IMR-90 (cell line): ENCODE measurements around the gene ATF5. TPM values are rescaled to one million over a fixed set of nuclear protein-coding genes. Genes with fewer than 3 reads are reported as not detected.

Source experiments
- ATAC-seq: fragments of 200-7000 bp; cut with Tn5 transposase; 2 replicates; pipeline ENCODE4 v1.9.1; 2020; ENCODE audit warnings: low read depth, mild to moderate bottlenecking, moderate library complexity
- BruUV-seq: library from RNA; stranded (reverse); fragments of 400-500 nt; replicated peaks from 2 replicates; lab custom pipeline; 2021; lab: Mats Ljungman, UMichigan
- CTCF ChIA-PET: fragments of 300-600 bp; formaldehyde crosslinking; extraction: SDS; loops from one replicate; lab custom pipeline; 2021; ENCODE audit warnings: antibody characterized with exemption; lab: Yijun Ruan, JAX
- POLR2A ChIA-PET: fragments of 300-600 bp; sonication (Branson Sonifier 250); formaldehyde crosslinking; loops from one replicate; lab custom pipeline; 2022; ENCODE audit warnings: antibody characterized with exemption; ENCODE audit not compliant: unreplicated experiment; lab: Charles Lee
- DNase-seq: peaks from one replicate; pipeline ENCODE4 v3.0.0; 2013
- H2AFZ ChIP-seq: replicated peaks from 2 replicates; pipeline ENCODE3; 2013; ENCODE audit warnings: low read length, mild to moderate bottlenecking; ENCODE audit not compliant: poor library complexity
- H2AK5ac ChIP-seq: 2 replicates; pipeline ENCODE4 v1.6.1; 2013; ENCODE audit warnings: low read depth, low read length, inconsistent platforms
- H2AK9ac ChIP-seq: replicated peaks from 2 replicates; pipeline ENCODE3; 2013; ENCODE audit warnings: mild to moderate bottlenecking, low read depth, low read length, moderate library complexity; ENCODE audit not compliant: poor library complexity
- H2BK120ac ChIP-seq: 2 replicates; pipeline ENCODE4 v1.6.1; 2013; ENCODE audit warnings: low read depth, low read length, inconsistent platforms
- H2BK15ac ChIP-seq: 3 replicates; pipeline ENCODE4 v1.6.1; 2013; ENCODE audit warnings: low read depth, low read length, inconsistent platforms
- H2BK20ac ChIP-seq: 2 replicates; pipeline ENCODE4 v1.6.1; 2013; ENCODE audit warnings: low read depth, mild to moderate bottlenecking, inconsistent platforms, low read length, moderate library complexity
- H2BK5ac ChIP-seq: 2 replicates; pipeline ENCODE4 v1.6.1; 2013; ENCODE audit warnings: mild to moderate bottlenecking, low read depth, low read length, inconsistent platforms; ENCODE audit not compliant: poor library complexity, severe bottlenecking
- H3K14ac ChIP-seq: replicated peaks from 2 replicates; pipeline ENCODE4 v1.6.1; 2013; ENCODE audit warnings: low read depth, low read length, inconsistent platforms
- H3K18ac ChIP-seq: 2 replicates; pipeline ENCODE4 v1.6.1; 2013; ENCODE audit warnings: low read depth, low read length, control low read depth
- H3K23ac ChIP-seq: 2 replicates; pipeline ENCODE4 v1.6.1; 2013; ENCODE audit warnings: low read depth, low read length, inconsistent platforms
- H3K27ac ChIP-seq: 2 replicates; pipeline ENCODE4 v1.5.1; 2013; ENCODE audit warnings: mild to moderate bottlenecking, control low read depth, low read length; ENCODE audit not compliant: insufficient read depth
- H3K27me3 ChIP-seq: 2 replicates; pipeline ENCODE4 v1.6.1; 2013; ENCODE audit warnings: low read length; ENCODE audit not compliant: control insufficient read depth, insufficient read depth
- H3K36me3 ChIP-seq: 2 replicates; pipeline ENCODE4 v1.6.1; 2013; ENCODE audit warnings: low read length, mixed read lengths; ENCODE audit not compliant: control insufficient read depth, insufficient read depth
- H3K4ac ChIP-seq: 2 replicates; pipeline ENCODE4 v1.6.1; 2013; ENCODE audit warnings: low read depth, low read length, inconsistent platforms
- H3K4me1 ChIP-seq: 2 replicates; pipeline ENCODE4 v1.6.1; 2013; ENCODE audit warnings: low read length, mixed read lengths; ENCODE audit not compliant: control insufficient read depth, insufficient read depth
- H3K4me2 ChIP-seq: 2 replicates; pipeline ENCODE4 v1.6.1; 2013; ENCODE audit warnings: low read depth, mild to moderate bottlenecking, control low read depth, low read length, moderate library complexity
- H3K4me3 ChIP-seq: 2 replicates; pipeline ENCODE4 v1.5.1; 2013; ENCODE audit warnings: low read depth, mild to moderate bottlenecking, control low read depth, low read length, moderate library complexity; ENCODE audit not compliant: insufficient read depth
- H3K56ac ChIP-seq: 2 replicates; pipeline ENCODE4 v1.6.1; 2013; ENCODE audit warnings: low read length, inconsistent platforms; ENCODE audit not compliant: insufficient read depth; ENCODE audit errors: extremely low read depth
- H3K79me1 ChIP-seq, 2 experiments: 2 replicates each; pipeline ENCODE4 v1.6.1; 2013; ENCODE audit warnings: low read length in 2 of 2, inconsistent platforms in 1 of 2, low read depth in 1 of 2
- H3K9ac ChIP-seq: 2 replicates; pipeline ENCODE4 v1.6.1; 2013; ENCODE audit warnings: low read depth, low read length, control low read depth
- H3K9me1 ChIP-seq: 2 replicates; pipeline ENCODE4 v1.6.1; 2013; ENCODE audit warnings: low read length, inconsistent platforms; ENCODE audit not compliant: insufficient read depth
- H3K9me3 ChIP-seq: 2 replicates; pipeline ENCODE4 v1.6.1; 2013; ENCODE audit warnings: low read length; ENCODE audit not compliant: control insufficient read depth, insufficient read depth
- H4K20me1 ChIP-seq: 2 replicates; pipeline ENCODE4 v1.6.1; 2013; ENCODE audit warnings: low read length, inconsistent platforms; ENCODE audit not compliant: insufficient read depth
- H4K5ac ChIP-seq: 2 replicates; pipeline ENCODE4 v1.6.1; 2013; ENCODE audit warnings: mild to moderate bottlenecking, low read depth, low read length, control low read depth
- H4K8ac ChIP-seq, 2 experiments: 2 replicates each; pipeline ENCODE4 v1.6.1; 2013; ENCODE audit warnings: low read depth in 2 of 2, low read length in 2 of 2, control low read depth in 1 of 2, inconsistent platforms in 1 of 2
- H4K91ac ChIP-seq: 2 replicates; pipeline ENCODE4 v1.6.1; 2013; ENCODE audit warnings: low read depth, low read length, inconsistent platforms; ENCODE audit not compliant: insufficient read depth
- BHLHE40 ChIP-seq: fragments of 150-350 bp; IDR thresholded peaks from 2 replicates; pipeline ENCODE4 v1.6.1; 2016; ENCODE audit warnings: mild to moderate bottlenecking, low read depth, low read length
- CEBPB ChIP-seq: IDR thresholded peaks from 2 replicates; pipeline ENCODE4 v1.6.1; 2012; ENCODE audit warnings: low read depth, low read length, improper control_type of control experiment
- CHD1 ChIP-seq: IDR thresholded peaks from 2 replicates; pipeline ENCODE4 v1.6.1; 2012; ENCODE audit warnings: low read depth, low read length, improper control_type of control experiment
- MAZ ChIP-seq: IDR thresholded peaks from 2 replicates; pipeline ENCODE4 v1.6.1; 2012; ENCODE audit warnings: low read depth, mild to moderate bottlenecking, low read length, improper control_type of control experiment, moderate library complexity, borderline replicate concordance
- POLR2A ChIP-seq: IDR thresholded peaks from 2 replicates; pipeline ENCODE4 v1.6.1; 2012; ENCODE audit warnings: mild to moderate bottlenecking, low read depth, low read length
- RAD21 ChIP-seq: IDR thresholded peaks from 2 replicates; pipeline ENCODE4 v1.6.1; 2012; ENCODE audit warnings: low read length, improper control_type of control experiment
- SMC3 ChIP-seq: fragments of 150-350 bp; IDR thresholded peaks from 2 replicates; pipeline ENCODE4 v1.6.1; 2016; ENCODE audit warnings: low read depth, mild to moderate bottlenecking, antibody characterized with exemption, low read length, moderate library complexity
- WGBS, 2 experiments: methylation state at CpG; one replicate each; pipeline versions ENCODE4 v1.1.5 to v1.1.7; 2013; ENCODE audit warnings: missing lambda C conversion rate in 2 of 2; ENCODE audit not compliant: insufficient read length in 1 of 2; ENCODE audit errors: extremely low coverage in 2 of 2; 5-methylcytosine and 5-hydroxymethylcytosine counted together
- dilution Hi-C: fragments of 300-500 bp; cut with HindIII; formaldehyde crosslinking; loops from one replicate; pipeline ENCODE4 v1.14.3; 2018; ENCODE audit warnings: low sequenced_read_pairs; ENCODE audit not compliant: unreplicated experiment
- in situ Hi-C: fragments of 300-500 bp; cut with MboI; formaldehyde crosslinking; loops from 3 replicates; pipeline ENCODE4 v1.14.3; 2019; ENCODE audit warnings: low sequenced_read_pairs, inconsistent platforms, mixed read lengths
- intact Hi-C: fragments of 100-400 bp; cut with micrococcal nuclease; formaldehyde crosslinking; loops from 2 replicates; pipeline ENCODE4 v1.10.0; 2022
- polyA plus RNA-seq, 3 experiments: library from polyadenylated mRNA; depleted of rRNA; stranded (reverse); fragments of >200 nt; gene quantifications; 2 replicates each; pipeline ENCODE4 v1.2.3, GENCODE V29; 2012; ENCODE audit warnings: low replicate concordance in 1 of 3
- total RNA-seq: library from RNA; depleted of rRNA; stranded (reverse); fragments of >200 nt; gene quantifications from 2 replicates; pipeline ENCODE4 v1.2.3, GENCODE V29; 2012
- TF ChIP-seq, protein P1 (sequence below): conservative IDR thresholded peaks from 2 replicates; pipeline ENCODE4 v1.5.1; 2012; ENCODE audit warnings: mild to moderate bottlenecking, low read depth, low read length, improper control_type of control experiment

ATF5 gene
- total and polyA plus RNA-seq, 2 of the 4 experiments (the other 2 are of a cell fraction): 2.7 to 15.7 TPM

DNA sequence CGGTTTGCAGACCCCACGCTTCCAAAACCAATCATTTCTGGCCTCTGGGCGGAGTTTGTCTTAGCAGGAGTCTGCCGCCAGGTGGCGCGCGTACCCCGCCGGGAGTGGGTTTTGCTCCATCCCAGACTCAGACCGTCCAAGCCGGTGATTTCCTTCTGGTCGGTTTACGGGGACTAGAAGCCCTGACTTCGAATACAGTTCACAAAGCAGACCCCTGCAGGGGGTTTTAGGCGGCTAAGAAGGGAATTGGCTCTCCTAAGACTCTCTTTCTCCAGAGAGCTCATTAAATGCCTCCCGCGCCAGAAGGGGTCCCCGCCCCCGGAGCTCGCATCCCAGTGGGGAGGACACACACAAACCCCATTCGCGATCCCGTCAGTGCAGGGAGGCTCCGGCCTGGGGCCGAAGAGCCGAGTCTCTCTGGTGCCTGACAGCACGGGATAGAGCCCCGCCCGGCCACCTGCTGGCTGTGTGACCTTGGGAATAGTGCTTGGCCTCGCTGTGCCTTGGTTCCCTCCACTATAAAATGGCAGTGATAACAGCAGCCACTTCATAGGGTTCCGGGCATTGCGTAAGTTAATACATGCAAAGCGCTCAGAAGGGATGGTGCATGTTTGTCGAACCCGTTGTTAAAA lies 8.9 kb downstream of the ATF5 start:
- peak; percentile 99 for ATAC-seq
- Histone ChIP-seq H3K36me3 (no peaks in the 10 kb centered on the region; the same call in 1 of the 2 replicates), H3K56ac (no peak overlapping the region), H3K14ac (no peak overlapping the region), H2BK15ac (no peak overlapping the region), H3K79me1 (no peaks in the 10 kb centered on the region; a peak in 1 of 4 replicates), H3K4me1 (no peaks in the 10 kb centered on the region), H4K5ac (no peak overlapping the region), H3K9me3 (no peaks in the 10 kb centered on the region), H4K8ac (no peak overlapping the region), H4K20me1 (no peaks in the 10 kb centered on the region), H4K91ac (no peak overlapping the region), H3K4ac (no peak overlapping the region), H3K27ac (no peak overlapping the region), H3K9me1 (no peaks in the 10 kb centered on the region), H3K9ac (no peak overlapping the region), H2BK5ac (no peak overlapping the region), H2BK20ac (no peak overlapping the region), H3K4me3 (0 out of 2 replicates have a peak overlapping the region, but pooled peaks have one; percentile 17), H3K23ac (no peak overlapping the region), H2BK120ac (no peak overlapping the region), H3K18ac (no peak overlapping the region), H2AFZ (peak overlapping the region; percentile 86), H2AK5ac (no peak overlapping the region), H3K4me2 (peak overlapping the region; percentile 72), H3K27me3 (no peaks in the 10 kb centered on the region; the same call in 1 of the 2 replicates), H2AK9ac (peak overlapping the region; percentile 93)
- 25% methylated on average over 18 of the region's 35 CpGs; no CpG with 5 or more reads in 1 of the 2 experiments for WGBS, 2 experiments
- ChIA-PET CTCF (interaction anchor here (0.7 to 1.3 kb wide), 3 partner anchors 41 to 113 kb away, joined by 3 read pairs; no protein-coding TSS in a partner anchor), POLR2A (no interaction called here)
- intact Hi-C loops (loop anchor here (1.0 kb wide), 2 partner anchors 45 to 49 kb away; no protein-coding TSS in a partner anchor), in situ Hi-C loops (loop anchor here (10.0 kb wide), 2 partner anchors 47 to 207 kb away; no protein-coding TSS in a partner anchor), dilution Hi-C loops (no loop called here)
- peak; percentile 61 for DNase-seq
- TF ChIP-seq CEBPB: peak; percentile 49; the same call in 1 of the 2 replicates
- TF ChIP-seq SMC3: peak; percentile 98
- TF ChIP-seq BHLHE40: no peak
- peak; percentile 63; the same call in 1 of the 2 replicates for TF ChIP-seq POLR2A
- no peak for TF ChIP-seq CHD1
- peak; percentile 98 for TF ChIP-seq RAD21
- TF ChIP-seq MAZ: peak; percentile 17; the same call in 1 of the 2 replicates
- TF ChIP-seq, protein P1, sequence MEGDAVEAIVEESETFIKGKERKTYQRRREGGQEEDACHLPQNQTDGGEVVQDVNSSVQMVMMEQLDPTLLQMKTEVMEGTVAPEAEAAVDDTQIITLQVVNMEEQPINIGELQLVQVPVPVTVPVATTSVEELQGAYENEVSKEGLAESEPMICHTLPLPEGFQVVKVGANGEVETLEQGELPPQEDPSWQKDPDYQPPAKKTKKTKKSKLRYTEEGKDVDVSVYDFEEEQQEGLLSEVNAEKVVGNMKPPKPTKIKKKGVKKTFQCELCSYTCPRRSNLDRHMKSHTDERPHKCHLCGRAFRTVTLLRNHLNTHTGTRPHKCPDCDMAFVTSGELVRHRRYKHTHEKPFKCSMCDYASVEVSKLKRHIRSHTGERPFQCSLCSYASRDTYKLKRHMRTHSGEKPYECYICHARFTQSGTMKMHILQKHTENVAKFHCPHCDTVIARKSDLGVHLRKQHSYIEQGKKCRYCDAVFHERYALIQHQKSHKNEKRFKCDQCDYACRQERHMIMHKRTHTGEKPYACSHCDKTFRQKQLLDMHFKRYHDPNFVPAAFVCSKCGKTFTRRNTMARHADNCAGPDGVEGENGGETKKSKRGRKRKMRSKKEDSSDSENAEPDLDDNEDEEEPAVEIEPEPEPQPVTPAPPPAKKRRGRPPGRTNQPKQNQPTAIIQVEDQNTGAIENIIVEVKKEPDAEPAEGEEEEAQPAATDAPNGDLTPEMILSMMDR: peak; percentile 98
- no TSS peak for BruUV-seq
